ENCODE measurements around the gene CDK5. TPM values are rescaled to one million over a fixed set of nuclear protein-coding genes. Genes with fewer than 3 reads are reported as not detected.

CDK5 gene
- total RNA-seq, 1 donor from 2014 or later: 24.9 TPM

DNA sequence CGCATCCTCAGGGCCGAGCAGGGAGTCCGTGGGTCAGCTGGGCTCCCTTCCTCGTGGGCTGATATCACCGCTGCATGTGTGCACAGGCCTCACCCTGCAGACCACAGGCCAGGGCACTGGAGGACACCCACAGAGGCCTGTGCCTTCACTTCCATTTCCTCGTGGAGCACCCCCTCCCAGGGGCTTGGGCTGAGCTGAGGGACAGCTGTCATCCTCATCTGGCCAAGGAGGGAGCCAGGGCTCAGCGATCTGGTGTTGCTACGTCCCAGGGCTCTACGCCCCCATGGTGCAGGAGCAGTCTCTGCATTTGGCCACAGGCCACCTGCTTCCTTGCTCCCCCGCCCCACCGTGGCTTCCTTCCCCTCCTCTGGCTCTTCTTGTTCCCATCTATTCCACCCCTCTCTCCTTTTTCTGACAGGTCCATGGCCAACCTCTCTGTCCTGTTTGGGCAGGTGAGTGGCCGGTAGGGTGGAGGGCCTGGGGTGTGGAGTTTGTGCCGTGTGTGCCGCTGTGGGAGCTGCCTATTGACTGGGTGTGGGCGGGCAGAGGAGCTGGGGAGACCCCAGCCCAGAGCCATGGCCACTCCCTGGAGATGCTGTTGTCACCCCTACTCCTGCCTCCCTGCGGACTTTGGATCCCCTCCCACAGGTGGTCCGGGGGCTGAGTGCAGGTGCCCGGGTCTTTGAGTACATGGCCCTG, 17.7 kb downstream of the CDK5 start:
- H3K36me3 Mint-ChIP-seq (ENCODE audit: low read depth): peaks cover 4% of the 10 kb centered on the region
- H3K27ac Mint-ChIP-seq: peak overlapping the region; percentile 96
- DNase-seq (ENCODE audit: low spot score): no peak
- no peak overlapping the region for H3K4me3 Mint-ChIP-seq
- intact Hi-C loops (cut with micrococcal nuclease): loop anchor here (1.0 kb wide), 5 partner anchors 12 to 40 kb away; partner anchors contain the start of genes ABCB8 and FASTK
- H3K4me1 Mint-ChIP-seq (ENCODE audit: low read depth): peaks cover 18% of the 10 kb centered on the region
- H3K9me3 Mint-ChIP-seq: no peaks in the 10 kb centered on the region
- no peaks in the 10 kb centered on the region for H3K27me3 Mint-ChIP-seq (ENCODE audit: insufficient read depth)

DNA sequence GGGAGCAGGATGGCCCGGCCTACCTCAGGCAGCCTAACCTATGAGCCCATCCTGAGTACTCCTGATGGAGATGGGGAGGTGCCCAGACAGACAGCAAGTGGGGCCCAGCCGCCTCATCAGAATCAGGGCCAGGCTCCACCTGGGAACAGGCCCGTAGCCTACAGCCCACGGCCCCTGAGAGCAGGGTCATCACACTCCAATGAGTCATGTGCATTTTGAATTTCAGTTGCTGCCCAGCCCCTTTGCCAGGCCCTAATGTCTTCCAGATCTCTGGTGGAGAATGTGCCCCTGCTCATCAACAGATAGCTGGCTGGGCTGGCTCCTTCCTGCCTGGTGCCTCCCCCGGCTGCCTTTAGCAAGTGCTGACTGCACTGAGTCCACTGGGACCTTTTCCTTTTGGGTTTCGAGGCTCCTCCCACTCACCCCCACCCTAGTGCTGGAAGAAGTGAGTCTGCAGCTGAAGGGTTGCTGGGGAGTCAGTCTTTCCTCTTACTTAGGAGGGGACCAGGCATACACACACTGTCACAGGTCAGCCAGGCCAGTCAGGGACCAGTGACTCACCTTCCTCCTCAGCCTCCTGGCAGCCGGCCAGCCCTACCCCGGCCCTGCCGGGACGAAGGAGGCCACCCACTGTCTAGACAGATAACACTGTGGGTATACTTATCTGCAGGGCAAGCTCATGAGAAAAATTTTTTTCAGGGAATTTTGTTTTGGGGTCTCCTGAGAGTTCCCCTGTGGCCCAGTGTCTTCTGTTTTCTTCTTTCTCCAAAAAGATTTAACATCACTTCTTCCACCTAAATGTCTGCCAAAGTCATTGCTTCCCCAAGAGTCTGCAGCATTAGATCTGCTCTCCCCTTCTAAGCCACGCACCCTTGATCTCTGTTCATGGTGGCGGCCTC, 18.5 kb downstream of the CDK5 start:
- DNase-seq (ENCODE audit: low spot score): no peak
- Mint-ChIP-seq H3K9me3 (no peaks in the 10 kb centered on the region), H3K4me3 (peak overlapping the region; percentile 19)

DNA sequence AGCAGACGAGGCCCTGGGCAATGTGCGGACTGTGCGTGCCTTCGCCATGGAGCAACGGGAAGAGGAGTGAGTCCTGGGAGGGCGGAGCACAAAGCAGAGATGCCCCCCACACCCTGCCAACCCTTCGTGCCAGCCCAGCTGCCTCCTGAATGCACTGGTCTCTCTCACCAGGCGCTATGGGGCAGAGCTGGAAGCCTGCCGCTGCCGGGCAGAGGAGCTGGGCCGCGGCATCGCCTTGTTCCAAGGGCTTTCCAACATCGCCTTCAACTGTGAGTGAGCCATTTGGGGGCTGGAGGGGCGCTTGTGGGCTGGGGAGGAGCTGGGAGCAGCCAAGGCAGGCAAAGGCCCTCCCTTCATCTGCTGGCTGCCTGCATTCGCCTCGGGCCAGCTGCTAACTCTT, 21.8 kb downstream of the CDK5 start:
- intact Hi-C loops (cut with micrococcal nuclease): no loop called here
- Mint-ChIP-seq H3K27me3 (ENCODE audit: insufficient read depth) (no peaks in the 10 kb centered on the region), H3K4me3 (no peak overlapping the region), H3K9me3 (no peaks in the 10 kb centered on the region), H3K4me1 (ENCODE audit: low read depth) (peaks cover 18% of the 10 kb centered on the region), H3K27ac (no peak overlapping the region), H3K36me3 (ENCODE audit: low read depth) (peaks cover 4% of the 10 kb centered on the region)
- DNase-seq (ENCODE audit: low spot score): no peak

More for the DNA sequence above, 18.5 kb downstream of the CDK5 start:
- H3K36me3 Mint-ChIP-seq (ENCODE audit: low read depth): peaks cover 2% of the 10 kb centered on the region
- H3K27me3 Mint-ChIP-seq (ENCODE audit: insufficient read depth): no peaks in the 10 kb centered on the region
- H3K27ac Mint-ChIP-seq: peak overlapping the region; percentile 96
- intact Hi-C loops (cut with micrococcal nuclease): loop anchor here (1.0 kb wide), 5 partner anchors 11 to 41 kb away; partner anchors contain the start of genes ABCB8 and FASTK
- H3K4me1 Mint-ChIP-seq (ENCODE audit: low read depth): peaks cover 18% of the 10 kb centered on the region

DNA sequence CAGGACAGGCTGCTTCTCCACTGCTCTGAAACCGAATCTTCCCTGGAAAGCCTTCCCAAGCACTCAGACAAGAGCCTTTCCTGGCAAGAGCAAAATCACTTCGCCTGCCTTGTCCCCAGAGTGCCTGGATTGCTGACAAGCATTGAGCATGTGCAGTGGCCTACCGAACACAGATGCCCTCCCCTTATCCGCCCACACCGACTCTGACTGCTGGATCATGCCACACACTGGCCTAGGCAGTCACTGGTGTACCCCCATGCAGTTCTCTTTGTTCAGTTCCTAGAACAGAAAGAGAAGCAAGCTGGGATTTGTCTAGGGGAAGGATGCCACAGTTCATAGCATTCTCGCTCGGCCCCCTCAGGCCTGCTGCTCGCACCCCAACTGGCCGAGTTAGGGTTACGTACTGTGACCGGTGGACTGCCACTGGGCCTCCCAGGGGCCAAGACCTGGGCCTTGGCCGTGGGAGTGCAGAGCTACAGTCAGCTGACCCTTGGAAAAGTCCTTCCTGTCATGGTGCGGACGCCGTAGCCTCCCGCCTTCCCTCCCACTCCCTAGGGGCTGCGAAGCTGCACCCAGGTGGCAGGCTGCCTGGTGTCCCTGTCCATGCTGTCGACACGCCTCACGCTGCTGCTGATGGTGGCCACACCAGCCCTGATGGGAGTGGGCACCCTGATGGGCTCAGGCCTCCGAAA, 22.5 kb downstream of the CDK5 start:
- Mint-ChIP-seq H3K27me3 (ENCODE audit: insufficient read depth) (no peaks in the 10 kb centered on the region), H3K4me1 (ENCODE audit: low read depth) (peaks cover 18% of the 10 kb centered on the region), H3K27ac (no peak overlapping the region), H3K36me3 (ENCODE audit: low read depth) (peaks cover 4% of the 10 kb centered on the region), H3K4me3 (no peak overlapping the region), H3K9me3 (no peaks in the 10 kb centered on the region)
- intact Hi-C loops (cut with micrococcal nuclease): no loop called here
- no peak for DNase-seq (ENCODE audit: low spot score)

DNA sequence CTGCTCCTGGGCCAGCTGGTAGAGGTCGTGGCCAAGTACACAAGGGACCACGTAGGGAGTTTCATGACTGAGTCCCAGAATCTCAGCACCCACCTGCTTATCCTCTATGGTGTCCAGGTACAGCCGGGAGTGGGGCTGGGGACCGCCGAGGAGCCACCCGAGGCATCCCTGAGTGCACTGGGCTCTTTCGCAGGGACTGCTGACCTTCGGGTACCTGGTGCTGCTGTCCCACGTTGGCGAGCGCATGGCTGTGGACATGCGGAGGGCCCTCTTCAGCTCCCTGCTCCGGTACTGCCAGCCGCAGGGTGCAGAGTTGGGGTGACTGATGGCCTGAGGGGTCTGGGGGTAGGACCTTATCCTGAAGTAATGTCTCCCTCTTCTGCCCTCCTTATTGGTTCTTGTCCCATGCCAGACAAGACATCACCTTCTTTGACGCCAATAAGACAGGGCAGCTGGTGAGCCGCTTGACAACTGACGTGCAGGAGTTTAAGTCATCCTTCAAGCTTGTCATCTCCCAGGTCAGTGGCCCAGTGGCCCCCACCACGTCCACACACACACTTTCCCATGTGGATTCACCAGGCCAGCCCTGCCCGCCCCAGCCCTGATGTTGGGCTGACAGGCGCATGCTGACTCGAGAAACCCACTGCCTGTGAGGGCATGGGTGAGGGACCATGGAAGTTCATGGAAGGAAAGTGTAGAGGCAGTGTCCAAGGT, 23.2 kb downstream of the CDK5 start:
- Mint-ChIP-seq H3K4me3 (no peak overlapping the region), H3K27ac (no peak overlapping the region), H3K4me1 (ENCODE audit: low read depth) (peaks cover 15% of the 10 kb centered on the region), H3K27me3 (ENCODE audit: insufficient read depth) (no peaks in the 10 kb centered on the region), H3K9me3 (no peaks in the 10 kb centered on the region), H3K36me3 (ENCODE audit: low read depth) (peaks cover 4% of the 10 kb centered on the region)
- intact Hi-C loops (cut with micrococcal nuclease): no loop called here
- no peak for DNase-seq (ENCODE audit: low spot score)

DNA sequence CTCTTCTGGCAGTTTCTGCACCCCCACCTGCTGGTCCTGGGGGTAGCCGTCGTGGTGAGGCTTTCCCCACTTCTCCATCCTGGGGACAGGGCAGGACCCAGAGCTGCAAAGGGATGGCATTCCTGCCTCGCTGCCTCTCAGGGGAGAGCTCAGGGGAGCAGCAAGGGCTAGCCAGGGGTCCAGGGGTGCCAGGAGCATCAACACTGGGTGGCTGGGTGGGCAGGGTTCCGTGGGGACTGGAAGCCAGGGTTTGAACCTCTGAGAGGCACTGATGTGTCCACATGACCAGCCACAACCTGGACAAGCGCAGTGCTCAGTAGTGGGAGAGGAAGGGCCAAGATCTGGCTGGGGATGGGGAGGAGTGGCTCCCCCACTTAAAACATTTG, 23.8 kb downstream of the CDK5 start:
- H3K9me3 Mint-ChIP-seq: no peaks in the 10 kb centered on the region
- intact Hi-C loops (cut with micrococcal nuclease): no loop called here

DNA sequence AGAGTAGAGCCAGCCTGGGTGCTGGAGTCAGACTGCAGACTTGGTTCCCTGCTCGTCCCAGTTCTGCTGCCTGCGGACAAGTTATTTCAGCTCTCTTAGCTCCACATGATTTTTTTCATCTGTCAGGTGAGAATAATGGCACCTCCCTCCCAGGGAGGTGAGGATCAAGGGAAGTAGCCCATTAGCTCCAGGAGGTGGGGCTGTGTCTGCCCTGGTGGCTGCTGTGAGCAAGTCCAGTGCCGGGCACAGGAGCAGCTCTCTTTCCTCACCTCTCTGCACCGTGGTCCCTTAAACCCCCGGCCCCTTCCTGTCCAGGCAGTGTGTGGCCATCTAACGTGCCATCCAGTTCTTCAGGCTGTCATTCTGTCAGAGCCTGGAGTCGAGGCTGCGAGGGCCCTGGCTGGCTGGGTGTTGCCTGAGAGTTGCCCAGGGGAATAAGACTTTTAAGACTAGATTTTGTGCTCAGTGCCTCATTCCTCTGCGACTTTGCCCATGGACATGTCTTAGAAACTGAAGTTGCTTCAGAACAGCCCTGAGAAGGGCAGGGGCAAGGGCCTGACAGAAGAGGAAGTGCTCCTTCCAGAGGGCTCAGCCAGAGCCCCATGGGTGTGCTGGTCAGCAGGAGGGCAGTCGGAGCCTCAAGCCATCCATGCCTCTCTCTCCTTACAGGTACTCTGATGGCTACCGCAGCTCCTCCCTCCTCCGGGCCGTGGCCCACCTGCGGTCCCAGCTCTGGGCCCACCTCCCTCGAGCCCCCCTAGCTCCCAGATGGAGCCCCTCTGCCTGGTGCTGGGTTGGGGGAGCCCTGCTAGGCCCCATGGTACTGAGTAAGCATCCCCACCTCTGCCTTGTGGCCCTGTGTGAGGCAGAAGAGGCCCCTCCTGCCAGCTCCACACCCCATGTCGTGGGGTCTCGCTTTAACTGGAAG, 24.5 kb downstream of the CDK5 start:
- Mint-ChIP-seq H3K36me3 (ENCODE audit: low read depth) (peaks cover 4% of the 10 kb centered on the region), H3K27me3 (ENCODE audit: insufficient read depth) (no peaks in the 10 kb centered on the region), H3K4me3 (no peak overlapping the region), H3K27ac (no peak overlapping the region), H3K4me1 (ENCODE audit: low read depth) (peaks cover 11% of the 10 kb centered on the region), H3K9me3 (no peaks in the 10 kb centered on the region)
- no peak for DNase-seq (ENCODE audit: low spot score)
- intact Hi-C loops (cut with micrococcal nuclease): no loop called here

More for the DNA sequence above, 23.8 kb downstream of the CDK5 start:
- Mint-ChIP-seq H3K4me3 (no peak overlapping the region), H3K36me3 (ENCODE audit: low read depth) (peaks cover 2% of the 10 kb centered on the region), H3K4me1 (ENCODE audit: low read depth) (peaks cover 12% of the 10 kb centered on the region), H3K27me3 (ENCODE audit: insufficient read depth) (no peaks in the 10 kb centered on the region), H3K27ac (no peak overlapping the region)
- DNase-seq (ENCODE audit: low spot score): no peak

DNA sequence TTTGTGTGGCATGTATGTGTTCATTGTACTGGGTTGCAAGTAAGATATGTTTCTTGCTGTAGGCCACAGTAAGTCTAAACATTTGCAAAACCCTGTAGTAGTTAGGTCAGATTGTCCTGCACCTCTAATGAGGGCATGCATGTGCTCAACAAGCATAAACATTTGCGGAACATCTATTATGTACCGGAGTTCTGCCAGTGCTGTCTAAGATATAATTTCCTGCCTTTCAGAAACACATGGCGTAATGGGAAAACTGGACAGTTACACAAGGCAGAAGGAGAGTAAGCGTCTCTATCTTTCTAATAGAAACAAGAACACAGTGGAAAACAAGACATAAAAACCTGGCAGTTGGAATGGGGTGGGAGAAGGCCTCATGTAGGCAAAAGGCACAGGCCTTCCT, 26.7 kb downstream of the CDK5 start:
- Mint-ChIP-seq H3K36me3 (ENCODE audit: low read depth) (peaks cover 4% of the 10 kb centered on the region), H3K4me1 (ENCODE audit: low read depth) (peaks cover 21% of the 10 kb centered on the region), H3K9me3 (no peaks in the 10 kb centered on the region), H3K27me3 (ENCODE audit: insufficient read depth) (no peaks in the 10 kb centered on the region), H3K27ac (no peak overlapping the region), H3K4me3 (no peak overlapping the region)
- intact Hi-C loops (cut with micrococcal nuclease): no loop called here
- no peak for DNase-seq (ENCODE audit: low spot score)

DNA sequence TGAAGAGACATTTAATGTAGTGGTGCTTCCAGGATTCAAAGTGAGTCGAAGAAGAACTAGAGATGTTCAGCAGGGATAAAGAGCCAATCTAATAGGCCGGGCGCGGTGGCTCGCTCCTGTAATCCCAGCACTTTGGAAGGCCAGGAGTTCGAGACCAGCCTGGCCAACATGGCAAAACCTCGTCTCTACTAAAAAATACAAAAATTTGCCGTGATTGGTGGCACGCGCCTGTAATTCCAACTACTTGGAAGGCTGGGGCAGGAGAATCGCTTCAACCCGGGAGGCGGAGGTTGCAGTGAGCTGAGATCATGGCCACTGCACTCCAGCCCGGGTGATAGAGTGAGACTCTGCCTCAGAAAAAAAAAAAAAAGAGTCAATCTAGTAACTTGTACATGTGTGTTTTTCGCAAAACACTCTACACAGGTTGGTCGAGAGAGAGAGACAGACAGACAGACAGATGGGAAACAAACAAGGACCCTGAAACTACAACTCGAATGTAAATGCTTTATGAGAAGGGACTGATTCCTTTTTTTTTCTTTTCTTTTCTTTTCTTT, 28.7 kb downstream of the CDK5 start:
- intact Hi-C loops (cut with micrococcal nuclease): loop anchor here (1.0 to 5.0 kb wide), 11 partner anchors 10 to 362 kb away; partner anchors contain the start of genes ABCF2, CHPF2 and FASTK
- Mint-ChIP-seq H3K4me3 (peak overlapping the region; percentile 94), H3K36me3 (ENCODE audit: low read depth) (peaks cover 4% of the 10 kb centered on the region), H3K9me3 (no peaks in the 10 kb centered on the region), H3K4me1 (ENCODE audit: low read depth) (peaks cover 21% of the 10 kb centered on the region), H3K27ac (peak overlapping the region; percentile 95), H3K27me3 (ENCODE audit: insufficient read depth) (peaks cover 2% of the 10 kb centered on the region)
- DNase-seq (ENCODE audit: low spot score): no peak

DNA sequence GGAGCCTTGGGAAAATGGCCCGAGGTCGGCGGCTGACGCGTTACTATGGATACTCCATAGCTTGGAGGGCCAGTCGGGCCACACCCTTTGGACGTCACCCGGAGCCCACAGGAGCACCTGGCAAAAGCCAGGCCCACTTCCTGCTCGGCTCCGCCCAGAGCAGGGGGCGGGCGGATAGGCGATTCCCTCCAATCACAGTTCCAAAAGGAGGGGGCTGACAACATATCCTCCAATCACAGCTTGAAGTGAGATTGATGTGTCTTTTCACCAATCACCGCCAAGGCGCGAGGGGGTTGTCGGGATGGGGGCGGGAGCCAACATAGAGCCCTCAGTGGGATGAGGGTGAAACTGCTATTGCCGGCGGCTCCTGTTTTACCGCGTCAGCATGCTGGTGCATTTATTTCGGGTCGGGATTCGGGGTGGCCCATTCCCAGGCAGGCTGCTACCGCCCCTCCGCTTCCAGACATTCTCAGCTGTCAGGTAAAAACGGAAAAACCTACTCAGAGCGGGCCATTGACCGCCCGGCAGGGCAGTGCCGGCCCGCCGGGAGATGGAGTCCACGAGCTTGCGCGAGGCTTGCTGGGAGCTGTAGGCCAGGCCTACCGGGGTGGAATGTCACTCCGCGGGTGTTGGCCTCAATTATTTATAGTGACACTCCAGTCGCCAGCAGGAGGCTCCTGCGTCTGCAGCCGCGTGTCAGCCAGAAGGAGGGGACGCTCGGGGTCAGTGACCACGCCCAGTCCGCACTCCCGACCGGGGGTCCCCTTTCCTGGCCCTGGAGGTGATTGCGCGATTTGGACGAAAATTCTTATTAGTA, 29.4 kb downstream of the CDK5 start, which contains the start of gene ABCB8:
ABCB8 (plus strand) TSS at position 320 of the 817 bp plus-strand sequence; CDS start at position 386, 66 bp downstream.
- H3K27me3 Mint-ChIP-seq (ENCODE audit: insufficient read depth): peaks cover 2% of the 10 kb centered on the region
- H3K4me1 Mint-ChIP-seq (ENCODE audit: low read depth): peaks cover 21% of the 10 kb centered on the region
- peak; percentile 98 for DNase-seq (ENCODE audit: low spot score)
- H3K27ac Mint-ChIP-seq: peak within 1 kb of the TSS; percentile 95
- intact Hi-C loops (cut with micrococcal nuclease): loop anchor here (1.0 to 5.0 kb wide), 11 partner anchors 10 to 361 kb away; partner anchors contain the start of genes ABCF2, CHPF2 and FASTK
- no peaks in the 10 kb centered on the region for H3K9me3 Mint-ChIP-seq
- peak within 1 kb of the TSS; percentile 94 for H3K4me3 Mint-ChIP-seq
- H3K36me3 Mint-ChIP-seq (ENCODE audit: low read depth): peaks cover 4% of the 10 kb centered on the region
